NCI-H2227 (cell line): ENCODE data around the gene ZKSCAN2.

Source experiments
- DNase-seq: peaks from one replicate; lab custom pipeline; 2025; ENCODE audit not compliant: unreplicated experiment; lab: John Stamatoyannopoulos, UW

The ZKSCAN2 gene

DNA sequence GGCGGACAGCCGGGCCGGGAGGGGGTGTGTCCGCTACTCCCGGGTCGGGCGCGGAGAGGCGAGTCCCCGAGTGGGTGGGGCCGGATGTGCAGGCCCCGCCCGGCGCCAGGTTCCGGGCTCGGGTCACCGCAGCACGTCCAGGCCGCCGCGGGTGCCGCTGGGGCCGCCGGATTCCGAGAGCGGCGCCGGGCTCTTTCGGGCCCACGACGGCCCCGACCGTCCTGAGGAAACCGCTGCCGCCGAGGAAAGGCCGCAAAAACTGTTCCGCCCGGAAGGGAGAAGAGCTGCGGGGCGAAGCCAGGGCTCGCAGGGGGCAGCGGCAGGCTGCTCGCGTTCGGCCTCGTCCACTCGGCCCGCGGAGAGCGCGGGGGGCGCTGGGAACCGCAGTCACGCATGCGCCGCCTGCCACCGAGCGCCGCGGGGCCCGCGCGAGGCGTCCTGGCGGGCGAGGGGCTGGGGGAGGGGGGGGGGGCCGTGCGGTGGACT lies at the start of gene ZKSCAN2:
TSS of gene ZKSCAN2 (minus strand) at position 376 of the 486 bp plus-strand sequence. CDS start 718 bp downstream, outside the sequence.
- DNase-seq: peak; percentile 94

DNA sequence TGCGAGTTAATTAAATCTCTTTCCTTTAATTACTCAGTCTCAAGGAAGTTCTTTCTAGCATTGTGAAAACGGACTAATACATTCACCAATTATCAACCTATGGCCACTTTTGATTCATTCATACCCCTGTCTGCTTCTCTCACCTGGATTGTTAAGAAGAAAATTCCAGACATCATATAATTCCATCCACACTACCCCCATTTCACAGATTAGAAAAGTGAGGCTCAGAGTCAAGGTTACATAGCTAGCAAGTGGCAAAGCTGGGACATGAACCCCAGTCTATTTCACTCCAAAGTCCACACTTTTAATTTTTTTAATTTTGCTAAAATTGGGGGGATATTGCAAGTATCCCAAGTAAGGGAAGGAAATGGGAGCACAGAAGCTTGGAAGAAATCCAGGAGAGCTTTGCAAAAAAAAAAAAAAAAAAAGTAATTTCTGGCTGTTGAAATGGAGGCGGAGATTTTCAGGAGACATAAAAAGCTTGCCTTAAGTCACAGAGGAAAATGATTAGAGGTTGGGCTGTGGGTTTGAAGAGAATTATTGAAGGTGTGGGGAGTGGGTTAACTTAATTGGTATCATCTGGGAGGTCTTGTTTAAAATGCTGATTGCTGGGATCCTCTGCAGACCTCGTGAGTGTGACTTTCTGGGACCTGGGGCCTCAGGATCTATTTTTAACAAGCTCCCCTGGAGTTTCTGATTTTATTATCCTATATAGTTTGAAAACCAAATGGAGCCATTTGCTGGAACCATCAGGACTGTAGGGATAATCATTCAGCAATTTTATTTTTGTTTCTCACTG lies 42.3 kb upstream of the ZKSCAN2 start:
- peak; percentile 70 for DNase-seq

DNA sequence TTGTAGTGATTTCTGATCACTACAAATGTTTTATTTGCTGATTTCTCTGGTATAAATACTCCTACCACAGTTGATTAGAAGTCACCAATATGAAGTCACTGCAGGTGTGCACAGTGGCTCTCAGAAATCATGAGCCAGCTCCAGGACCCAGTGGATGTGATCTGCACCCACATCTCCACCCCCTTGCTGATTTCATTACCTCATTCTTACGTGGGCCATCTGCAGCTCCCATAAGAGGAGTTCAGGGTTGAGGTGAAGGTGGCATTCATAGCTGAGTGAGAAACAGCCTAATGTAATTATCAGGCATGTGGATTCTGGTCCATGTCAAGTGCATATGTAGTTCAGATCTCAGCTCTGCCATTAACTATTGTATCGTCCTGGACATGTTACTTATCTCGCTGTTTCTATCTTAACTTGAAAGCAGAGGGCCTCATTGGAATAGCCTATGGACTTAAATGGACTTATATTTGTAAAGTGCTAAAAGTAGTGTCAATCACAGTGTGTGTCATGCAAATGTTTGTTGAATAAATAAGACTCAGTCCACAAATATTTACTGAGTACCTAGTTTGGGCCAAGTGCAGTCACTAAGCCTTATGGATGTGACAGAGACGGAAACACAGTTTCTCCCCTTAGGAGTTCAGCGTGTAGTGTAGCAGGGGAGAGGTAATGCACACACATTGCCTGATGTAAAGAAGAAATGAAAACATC lies 40.7 kb upstream of the ZKSCAN2 start:
- no peak for DNase-seq

DNA sequence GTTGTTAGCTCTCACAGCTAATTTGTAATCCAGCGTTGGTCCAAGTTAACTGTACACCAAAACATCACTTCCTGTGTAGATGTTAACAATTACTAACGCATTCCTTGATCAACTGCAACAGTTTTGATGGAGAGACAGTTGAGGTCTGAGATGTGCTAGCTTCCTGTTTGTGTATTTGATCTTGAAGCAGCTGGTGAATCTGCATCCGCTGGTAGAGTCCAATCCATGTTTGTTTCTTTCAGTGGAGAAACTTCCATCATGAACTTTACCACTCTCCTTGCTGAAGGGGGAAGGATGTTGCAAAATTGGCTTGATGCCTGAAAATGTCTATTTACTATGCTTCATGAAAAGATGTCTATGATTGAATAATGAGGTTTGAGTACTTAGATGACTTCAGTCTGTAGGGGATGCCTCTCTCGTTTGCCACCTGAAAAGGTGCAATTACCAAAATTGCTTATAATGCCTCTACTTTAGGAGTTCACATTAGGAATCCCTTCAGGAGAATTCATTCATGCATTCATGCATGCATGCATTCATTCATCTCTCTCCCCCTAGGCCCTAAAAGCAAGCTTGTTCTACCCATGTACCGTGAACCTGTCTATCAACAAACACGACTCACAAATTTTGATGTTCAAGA lies 39.6 kb upstream of the ZKSCAN2 start:
- peak; percentile 53 for DNase-seq

DNA sequence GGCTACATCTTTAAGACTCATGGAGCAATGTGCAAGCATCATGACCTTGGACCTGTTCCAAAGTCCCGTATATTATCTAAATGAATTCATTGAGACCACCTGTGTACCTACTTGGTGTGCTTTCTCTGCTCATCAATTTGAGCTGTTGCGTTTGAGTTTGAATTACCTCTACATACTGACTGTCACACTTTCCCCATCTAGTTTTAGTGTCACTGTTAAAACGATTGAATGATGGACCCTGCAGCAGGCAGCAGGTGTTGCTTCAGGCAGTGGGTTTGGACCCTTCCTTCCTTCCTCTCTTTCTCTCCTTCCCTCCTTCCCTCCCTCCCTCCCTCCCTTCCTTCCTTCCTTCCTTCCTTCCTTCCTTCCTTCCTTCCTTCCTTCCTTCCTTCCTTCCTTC lies 33.9 kb upstream of the ZKSCAN2 start:
- DNase-seq: no peak

DNA sequence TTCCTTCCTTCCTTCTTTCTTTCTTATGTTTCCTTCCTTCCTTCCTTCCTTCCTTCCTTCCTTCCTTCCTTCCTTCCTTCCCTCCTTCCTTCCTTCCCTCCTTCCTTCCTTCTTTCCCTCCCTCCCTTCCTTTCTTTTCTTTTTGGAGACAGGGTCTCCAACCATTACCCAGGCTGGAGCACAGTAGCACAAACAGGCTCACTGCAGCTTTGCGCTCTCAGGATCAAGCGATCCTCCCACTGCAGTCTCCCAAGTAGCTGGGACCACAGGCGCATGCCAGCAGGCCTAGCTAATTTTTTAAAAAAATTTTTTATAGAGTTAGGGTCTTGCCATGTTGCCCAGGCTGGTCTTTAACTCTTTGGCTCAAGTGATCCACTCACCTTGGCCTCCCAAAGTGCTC lies 31.8 kb upstream of the ZKSCAN2 start:
- DNase-seq: no peak

DNA sequence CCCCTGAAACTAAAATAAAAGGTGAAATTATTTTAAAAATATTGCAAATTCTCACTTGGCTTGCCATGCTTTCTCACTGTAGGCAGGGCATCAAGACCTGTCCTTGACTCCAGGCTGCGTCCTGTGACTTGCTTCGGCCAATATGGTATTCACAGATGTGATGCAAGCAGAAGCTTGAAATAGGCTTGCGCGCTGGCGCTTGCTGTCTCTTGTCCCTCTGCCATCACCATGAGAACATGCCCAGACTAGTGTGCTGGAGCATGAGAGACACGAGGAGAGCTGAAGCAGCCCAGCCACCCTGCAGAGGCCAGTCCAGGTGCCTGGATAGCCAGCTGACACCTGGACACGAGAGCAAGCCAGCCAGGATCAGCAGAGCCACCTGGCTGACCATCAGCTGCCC lies 21.8 kb upstream of the ZKSCAN2 start:
- DNase-seq: no peak

DNA sequence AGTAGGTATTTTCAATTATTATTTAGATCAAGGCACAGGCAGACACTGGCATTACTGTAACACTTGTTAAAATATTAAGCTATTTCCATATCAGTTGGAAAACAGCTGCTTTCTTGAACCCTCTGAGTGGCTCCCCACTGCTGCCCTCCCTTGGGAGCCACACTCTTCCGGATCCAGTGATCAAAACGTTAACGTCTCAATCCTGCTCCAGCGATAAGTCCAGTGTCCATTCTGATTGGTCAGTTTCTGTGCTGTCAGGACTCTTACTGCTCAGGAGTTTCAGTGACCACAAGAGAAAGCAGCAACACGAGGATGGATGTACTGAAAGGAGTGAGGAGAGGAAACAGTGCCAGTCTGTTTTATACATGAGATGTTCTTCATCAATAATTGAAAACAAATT lies 13.8 kb upstream of the ZKSCAN2 start:
- DNase-seq: no peak

DNA sequence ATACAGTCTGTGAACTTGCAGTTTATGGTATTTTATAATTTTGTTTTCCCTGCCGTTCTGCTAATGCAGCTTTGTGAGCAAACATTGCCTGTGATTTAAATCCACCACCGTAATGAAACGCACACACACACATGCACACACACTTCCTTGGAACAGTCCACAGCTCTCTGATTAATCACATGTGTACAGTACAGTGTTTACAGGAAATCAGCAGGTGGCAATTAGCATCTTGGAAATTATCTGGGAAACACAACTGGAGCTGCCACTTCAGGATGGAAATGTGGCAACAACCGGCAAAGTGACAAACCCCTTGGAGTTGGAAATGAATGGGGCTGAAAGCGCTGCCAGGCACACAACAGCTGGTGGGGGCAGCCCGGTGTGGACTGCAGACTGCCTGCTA lies 12.9 kb upstream of the ZKSCAN2 start:
- no peak for DNase-seq

DNA sequence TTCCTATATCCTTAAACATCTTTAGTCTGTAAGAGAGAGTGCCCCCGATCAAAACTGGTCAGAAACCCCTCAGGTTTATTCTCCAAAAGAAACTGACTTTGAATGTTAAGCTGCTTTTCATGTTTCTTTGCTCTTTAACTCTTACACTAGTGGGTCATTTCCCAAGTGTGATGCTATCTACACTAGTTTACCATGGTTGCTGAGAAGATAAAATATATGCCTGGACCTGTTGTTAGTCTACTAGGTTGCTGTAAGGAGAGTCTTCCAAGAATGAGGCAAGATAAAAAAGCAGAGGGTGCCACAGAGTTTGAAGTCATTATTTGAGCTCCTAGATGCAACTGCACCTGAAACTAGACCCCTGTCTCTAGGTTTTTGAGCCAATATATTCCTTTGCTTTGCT lies 12.2 kb upstream of the ZKSCAN2 start:
- DNase-seq: no peak

DNA sequence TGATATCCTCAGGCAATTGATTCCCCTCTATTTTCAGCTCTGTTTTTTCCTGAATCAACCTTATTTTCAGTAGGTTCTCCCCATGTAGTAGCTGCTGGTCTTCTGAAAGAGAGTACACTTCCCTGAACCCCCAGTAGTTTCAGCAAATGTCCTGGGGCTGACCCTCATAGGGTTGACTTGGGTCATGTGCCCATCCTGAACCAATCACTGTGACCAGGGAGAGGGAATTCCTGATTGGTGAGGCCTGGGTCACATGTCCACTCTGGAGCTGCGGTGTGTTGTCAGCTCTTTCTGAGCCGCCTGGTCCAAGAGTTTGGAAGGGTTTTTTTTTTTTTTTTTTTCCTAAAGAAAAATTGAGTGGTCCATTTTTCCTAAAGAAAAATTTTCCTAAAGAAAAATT lies 8.3 kb upstream of the ZKSCAN2 start:
- DNase-seq: no peak

DNA sequence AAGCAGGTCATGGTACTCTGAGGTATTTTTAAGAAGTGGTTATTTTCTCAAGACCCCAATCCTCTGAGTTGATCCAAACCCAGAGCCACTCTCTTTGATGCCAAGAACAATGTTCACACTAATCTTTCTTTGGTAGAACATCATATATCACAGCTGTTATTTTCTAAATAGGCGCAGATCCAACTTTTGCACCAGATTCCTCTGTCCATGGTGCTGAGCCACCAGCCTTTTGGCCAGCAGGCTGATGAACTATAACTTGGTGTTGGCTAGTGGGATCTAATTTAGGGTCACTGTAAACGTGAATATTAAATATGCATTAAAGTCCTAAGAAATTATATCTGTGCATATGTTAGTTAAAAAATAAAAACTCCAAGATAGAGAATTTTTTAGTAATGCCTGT lies 7.0 kb upstream of the ZKSCAN2 start:
- DNase-seq: no peak

DNA sequence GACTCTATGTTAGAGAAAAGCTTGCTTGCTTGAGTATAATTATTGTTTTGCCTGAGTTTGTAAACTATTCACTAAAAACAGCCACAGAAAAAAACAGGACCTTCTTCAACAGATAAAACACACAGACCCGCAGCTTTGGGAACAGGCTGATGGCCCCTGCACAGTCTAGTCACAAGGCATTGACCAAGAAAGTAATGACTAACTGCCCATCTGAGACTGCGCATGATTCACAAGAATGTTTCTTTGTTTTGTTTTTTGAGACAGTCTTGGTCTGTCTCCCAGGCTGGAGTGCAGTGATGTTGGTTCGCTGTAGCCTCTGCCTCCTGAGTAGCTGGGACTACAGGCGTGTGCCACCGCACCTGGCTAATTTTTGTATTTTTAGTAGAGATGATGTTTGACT lies 2.8 kb upstream of the ZKSCAN2 start:
- no peak for DNase-seq

DNA sequence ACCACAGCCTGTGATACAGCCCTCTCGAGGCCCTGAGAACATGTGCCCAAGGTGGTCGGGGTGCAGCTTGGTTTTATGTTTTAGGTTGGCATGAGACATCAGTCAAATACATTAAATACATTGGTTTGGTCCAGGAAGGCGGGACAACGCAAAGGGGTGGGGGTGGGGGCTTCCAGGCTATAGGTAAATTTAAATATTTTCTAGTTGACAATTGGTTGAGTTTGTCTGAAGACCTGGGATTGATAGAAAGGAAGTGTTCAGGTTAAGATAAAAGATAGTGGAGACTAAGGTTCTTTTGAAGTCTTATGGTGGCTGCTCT lies 1.2 kb upstream of the ZKSCAN2 start:
- DNase-seq: no peak

DNA sequence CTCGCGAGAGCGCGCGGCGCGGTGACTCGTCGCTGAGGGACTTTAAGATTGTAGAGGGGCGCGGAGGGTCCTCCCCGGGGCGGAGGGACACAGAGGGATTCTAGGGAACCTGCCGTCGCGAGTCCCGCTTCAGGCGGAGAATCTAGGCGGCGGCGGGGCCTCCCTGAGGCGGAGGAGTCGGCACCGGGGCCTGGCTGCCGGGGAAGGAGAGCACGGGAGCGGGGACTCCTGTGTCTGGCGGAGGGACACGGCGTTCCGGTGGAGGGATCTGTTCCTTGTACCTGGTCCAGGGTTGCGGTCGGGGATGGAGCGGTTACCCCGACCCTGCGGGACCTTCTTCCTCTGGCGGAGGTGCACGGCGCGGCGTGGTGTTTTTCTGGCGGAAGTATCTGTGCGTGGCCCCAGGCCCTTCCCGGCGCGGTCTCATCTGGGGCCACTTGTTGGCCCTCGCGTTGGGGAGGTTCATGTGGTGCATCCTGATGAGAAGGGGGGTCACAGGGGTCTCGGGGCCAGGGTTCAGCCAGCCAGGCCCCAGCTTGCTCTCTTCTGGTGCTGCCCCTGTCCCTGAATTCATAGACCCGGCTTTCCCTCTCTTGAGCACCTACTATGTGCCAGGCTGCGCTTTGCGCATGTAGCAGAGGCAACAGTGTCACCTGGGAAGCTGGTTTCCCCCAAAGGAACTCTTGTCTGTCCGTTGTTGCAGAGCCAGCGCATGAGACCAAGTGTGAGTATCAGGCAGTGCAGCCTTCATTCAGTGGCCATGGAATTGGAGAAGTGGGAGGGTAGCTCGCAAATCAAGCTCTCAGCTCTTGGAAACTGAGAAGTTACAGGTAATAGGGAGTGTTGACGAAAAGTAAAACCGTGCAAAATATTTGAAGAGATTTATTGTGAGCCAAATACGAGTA lies 563 bp upstream of the ZKSCAN2 start:
- peak; percentile 99 for DNase-seq

DNA sequence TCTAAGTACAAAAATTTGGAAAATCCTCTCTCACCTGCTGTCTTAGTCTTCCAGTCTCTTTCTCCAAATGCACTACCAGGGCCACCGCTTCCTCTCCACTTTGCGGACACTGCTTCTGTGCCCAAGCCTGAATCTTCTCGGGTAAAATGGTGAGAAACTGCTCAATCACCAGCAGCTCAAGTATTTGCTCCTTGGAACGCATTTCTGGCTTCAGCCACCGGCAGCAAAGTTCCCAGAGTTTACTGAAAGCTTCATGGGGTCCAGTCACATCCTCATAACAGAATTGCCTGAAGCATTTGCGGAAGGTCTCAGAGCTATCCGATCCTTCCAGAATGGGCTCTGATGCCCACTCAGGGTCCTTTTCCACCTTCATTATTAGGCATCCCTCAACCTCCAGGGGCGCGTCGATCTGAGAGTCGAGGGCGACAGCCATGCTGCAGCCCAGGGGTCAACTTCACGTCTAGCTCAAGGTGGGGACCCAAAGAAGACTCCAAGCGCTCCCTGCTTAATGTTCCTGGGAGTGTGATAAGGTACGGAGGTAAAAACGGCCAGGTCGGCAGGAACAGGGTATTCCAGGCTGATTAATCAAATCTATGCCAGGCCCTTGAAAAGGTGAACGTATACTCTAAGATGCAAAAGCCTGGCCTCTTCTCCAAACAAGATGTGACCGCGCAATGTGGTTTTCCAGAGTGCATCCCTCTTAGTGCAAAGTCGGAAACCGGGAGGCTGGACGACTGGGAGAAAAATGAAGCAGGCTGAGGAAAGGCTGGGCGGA lies 763 bp downstream of the ZKSCAN2 start:
- peak; percentile 58 for DNase-seq

DNA sequence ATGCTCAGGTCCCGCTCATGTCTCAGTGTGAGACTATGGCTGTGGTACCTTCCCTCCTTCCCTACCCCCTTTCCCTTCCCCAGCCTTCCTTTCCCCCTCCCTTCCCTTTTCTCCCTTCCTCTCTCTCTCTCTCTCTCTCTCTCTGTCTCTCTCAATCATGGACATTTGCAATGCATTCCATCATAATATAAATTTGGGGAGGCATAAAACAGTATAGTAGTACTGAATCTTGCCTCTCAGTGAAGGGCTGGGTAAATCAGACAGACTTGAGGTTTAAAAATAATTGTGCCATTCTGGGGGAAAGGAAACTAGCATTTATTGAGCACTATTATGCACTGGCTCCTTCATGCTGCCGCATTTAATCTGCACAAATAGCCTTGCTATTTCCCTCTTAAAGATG lies 4.3 kb downstream of the ZKSCAN2 start:
- no peak for DNase-seq

DNA sequence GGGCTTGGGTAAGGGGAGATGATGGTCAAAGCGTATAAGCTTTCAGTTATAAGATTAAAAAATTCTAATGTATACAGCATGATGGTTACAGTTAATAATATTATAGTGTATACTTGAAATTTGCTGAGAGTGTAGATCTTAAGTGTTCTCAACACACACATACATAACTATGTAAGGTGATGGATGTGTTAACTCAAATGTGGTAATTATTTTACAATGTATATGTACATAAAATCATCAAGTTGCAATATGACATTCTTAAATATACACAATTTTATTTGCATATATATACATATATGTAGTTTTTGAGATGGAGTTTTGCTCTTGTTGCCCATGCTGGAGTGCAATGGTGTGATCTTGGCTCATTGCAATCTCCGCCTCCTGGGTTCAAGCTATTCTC lies 7.2 kb downstream of the ZKSCAN2 start:
- DNase-seq: no peak

DNA sequence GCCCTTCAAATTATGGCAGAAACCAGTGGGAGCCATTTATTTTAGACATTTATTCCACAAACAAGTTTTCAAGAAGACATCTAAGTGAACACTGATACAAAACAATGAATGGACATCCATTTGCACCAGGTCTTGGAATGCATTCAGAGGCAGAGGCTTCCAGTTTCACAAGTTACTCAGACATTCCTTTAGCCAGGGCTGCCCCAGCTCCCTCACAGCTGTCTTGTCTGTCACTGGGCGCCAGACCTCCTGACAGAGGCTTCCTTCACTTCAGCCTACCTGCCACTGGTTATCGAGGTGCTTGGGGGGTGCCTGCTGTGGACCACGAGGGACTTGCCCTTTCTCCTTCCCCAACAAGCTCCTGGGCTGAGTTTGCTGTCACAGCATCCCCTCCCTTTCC lies 21.7 kb downstream of the ZKSCAN2 start:
- no peak for DNase-seq

DNA sequence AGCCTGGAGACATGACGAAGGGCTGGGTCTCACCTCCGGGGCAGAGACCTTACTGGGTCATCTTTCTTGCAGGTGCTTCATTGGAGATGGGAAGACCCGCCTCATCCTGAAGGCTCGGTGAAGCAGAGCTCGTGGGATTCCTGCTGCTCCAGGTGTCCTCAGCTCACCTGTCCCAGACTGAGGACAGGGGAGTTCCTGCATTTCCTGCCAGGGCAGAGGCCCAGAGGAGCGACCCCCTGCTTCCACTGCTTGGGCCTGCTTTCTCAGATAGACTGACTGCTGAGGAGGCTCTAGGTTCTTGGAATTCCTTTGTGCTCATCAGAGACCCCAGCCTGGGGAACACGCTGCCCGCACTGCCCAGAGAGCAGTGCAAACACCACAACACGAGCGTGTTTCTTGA lies 29.3 kb downstream of the ZKSCAN2 start:
- DNase-seq: no peak
